Endometrium (tissue), 2 donors: ENCODE data around the gene PDE4D.
A peak's percentile ranks its signal among the peaks of the same experiment; 100 is the strongest.
"Not testable (repeated sequence)": the region's sequence is repeated elsewhere in the genome, so short reads cannot be mapped to it uniquely, and the experiment has no call there.

Source experiments
- FAIRE-seq: peaks from 2 replicates; lab custom pipeline; 2012; peaks lifted over from hg19 to GRCh38; lab: Jason Lieb, UNC
- donor health status: control.
- donor health status: control.

PDE4D gene

DNA sequence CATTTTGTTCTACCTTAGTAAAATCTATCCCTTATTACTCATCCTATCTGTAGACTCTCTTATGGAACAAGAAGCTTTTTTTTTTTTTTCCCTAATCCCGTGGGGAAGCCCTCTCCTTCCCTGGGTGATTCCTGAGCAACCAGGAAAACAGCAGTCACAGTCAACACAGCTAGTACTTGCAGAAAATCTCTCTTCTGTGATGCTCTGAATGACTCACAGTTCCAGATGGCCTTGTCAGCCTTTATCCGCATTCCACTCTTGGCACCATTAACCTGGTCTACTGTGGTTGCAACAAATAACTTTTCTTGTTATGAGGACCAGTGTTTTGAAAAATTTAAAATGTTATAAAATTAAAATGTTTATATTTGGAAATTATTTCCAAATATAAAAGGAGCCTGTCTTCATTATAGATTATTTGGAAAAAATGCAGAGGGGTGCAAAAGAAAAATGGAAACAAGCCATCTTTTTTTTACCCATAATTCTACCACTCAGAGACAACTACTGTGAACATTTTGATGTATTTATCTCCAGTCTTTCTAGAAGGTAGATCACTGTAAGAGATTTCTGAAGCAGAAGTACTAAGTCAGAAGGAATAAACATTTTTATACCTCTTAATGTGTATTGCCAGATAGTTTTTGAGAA lies 824.0 kb downstream of the PDE4D start:
- peak; percentile 55 for FAIRE-seq

GRCh38 chr5:59067956-59068656 lies 825.4 kb downstream of the PDE4D start:
- no peak for FAIRE-seq

GRCh38 chr5:59066367-59067163 lies 827.0 kb downstream of the PDE4D start:
- FAIRE-seq, result no peak

- no peak for FAIRE-seq
Observed at GRCh38 chr5:59065554-59065953, 828.0 kb downstream of the PDE4D start.

- FAIRE-seq, result no peak
Observed at GRCh38 chr5:59064293-59064692, 829.2 kb downstream of the PDE4D start.

DNA sequence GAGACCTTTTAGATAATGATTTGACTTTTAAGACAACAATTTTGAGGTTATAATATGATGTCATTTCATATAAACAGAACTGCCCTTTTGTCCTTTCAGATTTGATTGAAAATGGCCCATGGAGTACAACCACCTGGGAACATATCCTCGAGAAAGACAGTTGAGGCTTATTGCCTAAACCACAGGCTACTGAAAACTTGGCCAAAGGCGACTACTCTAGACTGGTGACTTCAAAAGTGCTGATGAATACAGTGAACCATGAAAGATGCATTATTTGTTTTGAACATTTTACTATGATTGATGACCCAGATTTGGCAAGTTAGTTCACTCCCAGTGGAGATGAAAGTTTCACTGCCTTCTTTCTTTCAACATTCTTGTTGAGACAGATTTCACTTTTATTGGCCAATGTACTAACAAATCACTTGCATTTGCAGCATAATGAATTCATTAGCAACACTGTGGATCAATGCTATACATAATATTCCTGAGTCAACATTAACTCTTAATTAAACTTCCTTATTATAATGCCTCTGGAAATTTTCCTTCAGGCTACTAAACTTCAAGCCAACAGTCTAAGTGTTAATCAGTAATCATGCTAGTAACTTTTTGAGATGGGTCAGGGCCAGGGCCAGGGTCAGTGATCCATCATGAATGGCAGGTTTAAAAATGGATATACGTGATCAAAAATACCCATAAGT lies 830.4 kb downstream of the PDE4D start:
- no peak for FAIRE-seq

DNA sequence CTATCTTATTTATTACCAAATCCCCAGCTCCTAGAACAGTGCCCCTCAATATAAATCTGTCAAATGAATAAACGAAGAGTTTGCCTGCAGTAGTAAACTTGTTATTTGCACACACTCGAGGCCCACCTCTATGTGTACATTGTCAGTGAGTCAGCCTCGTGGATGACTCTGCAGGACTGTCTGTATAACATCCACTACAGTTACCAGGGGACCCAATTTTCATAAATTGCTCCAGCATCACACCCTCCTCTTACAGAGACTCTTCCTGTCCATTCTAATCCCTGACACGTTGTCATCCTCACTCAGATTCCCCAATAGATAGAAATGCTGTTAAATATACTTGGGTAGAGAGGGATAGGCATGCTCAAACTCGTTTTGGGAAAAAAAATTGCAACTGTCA lies 832.1 kb downstream of the PDE4D start:
- FAIRE-seq, result no peak

- no peak for FAIRE-seq
Observed at GRCh38 chr5:59058969-59059687, 834.4 kb downstream of the PDE4D start.

DNA sequence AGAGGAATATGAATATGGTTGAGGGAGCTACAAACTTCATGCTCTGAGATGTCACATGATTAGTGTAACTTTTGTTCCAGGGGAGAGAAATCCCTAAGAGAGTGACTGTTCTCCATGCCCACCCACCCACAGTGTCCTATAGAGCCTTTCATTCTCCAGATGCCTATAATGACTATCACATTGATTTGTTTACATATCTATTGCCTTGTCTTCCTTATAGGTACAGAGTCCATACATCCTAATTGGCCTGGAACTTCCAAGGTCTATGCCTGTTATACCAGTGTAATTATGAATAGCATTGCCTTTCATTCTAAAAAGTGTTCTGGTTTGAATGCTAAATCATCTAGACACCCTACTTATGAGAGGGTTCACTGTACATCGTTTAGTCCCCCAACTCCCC lies 835.3 kb downstream of the PDE4D start:
- FAIRE-seq, result no peak

DNA sequence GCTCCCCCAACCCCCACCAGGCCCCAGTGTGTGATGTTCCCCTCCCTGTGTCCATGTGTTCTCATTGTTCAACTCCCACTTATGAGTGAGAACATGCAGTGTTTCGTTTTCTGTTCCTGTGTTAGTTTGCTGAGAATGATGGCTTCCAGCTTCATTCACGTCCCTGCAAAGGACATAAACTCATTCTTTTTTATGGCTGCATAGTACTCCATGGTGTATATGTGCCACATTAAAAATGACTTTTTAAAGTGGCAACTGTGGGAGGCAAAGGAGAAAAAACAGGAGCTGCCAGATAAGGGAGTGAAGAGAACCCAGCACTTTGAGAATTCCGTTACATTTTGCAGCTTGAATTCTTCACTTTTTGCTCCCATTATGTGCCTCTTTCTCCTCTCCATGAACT lies 836.9 kb downstream of the PDE4D start:
- FAIRE-seq, result not testable (repeated sequence)

GRCh38 chr5:59055745-59056448 lies 837.6 kb downstream of the PDE4D start:
- FAIRE-seq, result no peak

DNA sequence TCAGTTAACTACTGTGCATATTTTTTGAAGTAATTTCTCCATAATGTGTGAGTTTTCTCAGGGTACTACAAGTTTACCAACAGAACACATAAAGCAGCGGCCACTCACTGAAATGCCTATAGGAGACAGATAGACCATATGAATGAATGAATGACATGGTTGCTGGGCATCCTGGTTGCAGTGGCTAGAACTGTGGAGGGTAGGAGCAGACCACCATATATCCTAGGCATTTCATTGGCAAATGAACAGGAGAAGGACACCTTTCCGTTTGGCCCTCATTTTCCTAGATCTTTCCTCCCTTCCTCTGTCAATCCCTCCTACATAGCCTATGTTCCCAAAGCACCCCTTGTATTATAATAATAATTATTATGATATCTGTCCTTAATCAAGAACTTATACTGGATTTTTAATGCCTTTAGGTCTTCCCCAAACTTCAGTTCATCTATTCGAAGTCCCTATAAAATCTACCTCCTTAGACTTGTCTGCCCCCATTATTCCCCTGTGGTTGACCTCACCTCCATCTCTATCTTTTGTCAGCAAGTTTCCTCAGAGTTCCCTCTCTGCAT lies 838.5 kb downstream of the PDE4D start:
- no peak for FAIRE-seq

GRCh38 chr5:59051951-59052350 lies 841.6 kb downstream of the PDE4D start:
- no peak for FAIRE-seq

DNA sequence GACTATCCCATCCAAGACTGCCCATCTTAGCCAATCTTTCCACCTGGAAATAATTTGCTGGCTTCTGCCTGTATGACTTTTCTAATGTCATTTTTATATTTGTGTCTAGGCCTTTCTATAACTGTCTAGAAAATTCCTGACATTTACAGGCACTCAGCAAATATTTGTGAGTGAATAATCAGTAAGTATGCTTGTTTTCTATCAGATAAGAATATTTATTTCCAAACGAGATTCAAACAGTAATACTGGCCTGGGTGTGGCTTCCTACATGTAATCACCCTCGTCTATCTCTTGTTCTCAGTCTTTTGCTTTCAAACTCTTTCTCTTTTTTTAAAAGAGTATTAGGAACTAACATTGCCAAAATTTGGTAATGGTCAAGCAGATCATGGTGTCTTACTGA lies 844.4 kb downstream of the PDE4D start:
- FAIRE-seq, result no peak

GRCh38 chr5:59042201-59043055 lies 851.1 kb downstream of the PDE4D start:
- FAIRE-seq, result no peak

DNA sequence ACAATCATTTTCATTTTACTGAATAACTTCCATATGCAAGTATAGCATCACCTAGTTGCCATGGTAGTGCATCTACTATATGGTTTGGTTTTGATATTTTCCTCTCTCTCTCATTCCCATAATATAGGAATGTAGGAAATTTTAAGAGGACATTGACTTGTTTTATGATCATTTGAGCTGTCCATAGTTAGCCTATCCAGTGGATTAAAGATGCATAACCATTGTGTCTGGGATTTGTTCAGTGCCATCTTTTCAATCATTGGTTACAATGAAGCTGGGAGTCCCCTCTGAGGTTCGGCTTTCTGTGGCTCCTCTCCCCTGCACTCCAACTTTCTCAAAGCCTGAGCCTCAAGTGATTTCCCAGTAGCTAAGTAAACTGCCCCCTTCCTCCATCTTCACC lies 852.2 kb downstream of the PDE4D start:
- FAIRE-seq, result no peak

- FAIRE-seq, result no peak
Observed at GRCh38 chr5:59040804-59041201, 852.7 kb downstream of the PDE4D start.

GRCh38 chr5:59040024-59040803 lies 853.3 kb downstream of the PDE4D start:
- FAIRE-seq, result no peak
